Stimulated activated CD4-positive, alpha-beta T cell treated with anti-CD3 and anti-CD28 coated beads, Interleukin-1b, Interleukin-23, amount 100 ng/mL, for 48 hours (primary cell): Measurements from ENCODE around the gene ZFAND2A.
"Not testable (repeated sequence)": the region's sequence is repeated elsewhere in the genome, so short reads cannot be mapped to it uniquely, and the experiment has no call there.

Experiments used
- DNase-seq: peaks from one replicate; pipeline ENCODE4 v3.0.0-alpha.2; 2020

Gene ZFAND2A, protein sequence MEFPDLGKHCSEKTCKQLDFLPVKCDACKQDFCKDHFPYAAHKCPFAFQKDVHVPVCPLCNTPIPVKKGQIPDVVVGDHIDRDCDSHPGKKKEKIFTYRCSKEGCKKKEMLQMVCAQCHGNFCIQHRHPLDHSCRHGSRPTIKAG

DNA sequence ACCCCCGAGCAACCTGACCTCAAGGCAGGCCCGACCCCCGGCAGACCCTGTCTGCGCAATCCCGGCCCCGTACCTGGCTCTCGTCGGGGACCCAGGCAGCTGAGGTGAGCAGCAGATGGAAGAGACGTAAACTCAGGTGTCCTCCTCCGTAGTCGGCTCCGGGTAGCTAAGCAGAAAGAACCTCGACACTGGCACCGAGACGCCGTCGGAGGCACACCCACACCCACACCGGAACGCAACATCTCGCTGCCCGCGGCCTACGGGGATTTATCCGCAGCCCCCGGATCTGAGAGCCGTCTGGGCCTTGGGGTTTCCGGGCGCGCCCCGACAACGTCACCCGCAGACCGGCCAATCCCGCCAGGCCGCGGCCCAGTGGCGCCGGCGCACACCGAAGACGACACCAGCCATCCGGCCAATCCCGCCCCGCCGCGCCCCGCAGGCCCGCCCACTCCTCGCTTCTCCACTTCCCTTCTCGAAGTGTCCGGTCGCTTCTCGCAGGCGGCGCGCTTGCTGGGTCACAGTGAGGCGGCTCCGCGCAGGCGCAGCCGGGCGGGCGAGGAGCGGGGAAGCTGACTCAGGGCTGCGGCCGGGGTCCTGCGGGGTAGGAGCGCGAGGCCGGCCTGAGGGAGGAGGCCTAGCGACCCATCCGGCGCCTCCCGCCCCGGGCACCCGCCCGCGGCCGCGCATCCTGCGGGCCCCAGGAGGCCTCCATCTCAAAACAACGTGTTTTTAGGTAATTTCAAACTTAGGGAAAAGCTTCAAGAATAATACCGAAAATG, at the start of gene ZFAND2A:
Gene ZFAND2A, minus strand, starts transcription at position 306 of the 779 bp plus-strand sequence. CDS start 1,984 bp downstream, outside the sequence.
- peak; percentile 99 for DNase-seq

DNA sequence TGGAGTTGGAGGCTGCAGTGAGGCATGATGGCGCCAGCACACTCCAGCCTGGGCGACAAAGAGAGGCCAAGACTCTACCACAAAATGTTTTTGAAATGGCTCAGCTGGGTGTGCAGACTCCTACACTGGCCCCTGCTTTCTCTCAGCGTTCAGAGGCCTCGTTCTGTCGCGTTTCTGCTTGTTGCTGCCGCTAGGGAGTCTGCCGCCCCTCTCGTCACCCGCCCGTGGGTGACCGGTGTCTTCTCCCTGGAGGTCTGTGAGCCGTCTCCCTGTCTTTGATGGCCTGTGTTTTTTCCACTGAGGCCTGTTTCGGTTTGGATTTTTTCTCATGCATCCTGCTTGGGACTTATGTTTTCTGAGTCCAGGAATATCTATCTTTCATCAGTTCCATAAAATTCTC, 49.1 kb upstream of the ZFAND2A start:
- no peak for DNase-seq

DNA sequence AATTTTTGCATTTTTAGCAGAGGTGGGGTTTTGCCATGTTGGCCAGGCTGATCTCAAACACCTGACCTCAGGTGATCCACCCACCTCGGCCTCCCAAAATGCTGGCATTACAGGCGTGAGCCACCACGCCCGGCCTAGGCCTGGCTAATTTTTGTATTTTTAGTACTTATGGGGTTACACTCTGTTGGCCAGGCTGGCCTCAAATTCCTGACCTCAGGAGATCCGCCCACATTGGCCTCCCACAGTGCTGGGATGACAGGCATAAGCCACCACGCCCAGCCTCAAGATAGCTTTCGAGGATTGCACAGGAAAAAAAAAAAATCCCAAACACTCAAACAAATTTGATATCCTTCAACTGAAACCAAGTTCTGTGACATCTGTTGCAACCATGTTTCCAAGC, 45.7 kb upstream of the ZFAND2A start:
- DNase-seq = not testable (repeated sequence)

DNA sequence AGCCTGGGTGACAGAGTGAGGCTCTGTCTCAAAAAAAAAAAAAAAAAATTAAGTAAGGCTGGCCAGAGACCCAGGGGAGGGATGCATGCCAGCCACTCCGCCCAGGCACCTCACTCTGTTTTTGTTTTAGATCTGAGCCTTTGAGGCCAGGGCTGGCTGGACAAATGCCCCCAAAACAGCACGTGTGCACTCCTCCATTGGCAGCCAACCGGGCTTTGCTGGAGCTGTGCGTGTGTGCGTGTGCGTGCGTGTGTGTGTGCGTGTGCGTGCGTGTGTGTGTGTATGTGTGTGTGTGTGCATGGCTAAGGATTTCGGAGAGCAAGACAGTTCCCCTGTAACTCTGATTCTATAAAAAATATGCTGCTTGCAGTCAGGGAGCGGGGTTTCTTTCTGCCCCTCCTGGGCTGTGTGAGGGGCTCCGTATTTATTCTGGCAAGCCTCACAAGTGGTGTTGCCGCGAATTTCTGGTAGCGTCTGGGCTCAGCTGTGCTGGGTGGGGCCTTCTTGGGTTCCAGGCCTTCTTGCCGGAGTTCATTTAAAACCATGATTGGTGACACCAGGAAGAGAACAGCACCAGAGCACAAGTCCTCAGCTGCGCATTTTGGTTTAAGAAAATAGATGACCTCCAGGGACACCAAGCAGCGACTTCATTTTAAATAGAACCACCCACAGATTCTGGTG, 44.6 kb upstream of the ZFAND2A start:
- DNase-seq = no peak

DNA sequence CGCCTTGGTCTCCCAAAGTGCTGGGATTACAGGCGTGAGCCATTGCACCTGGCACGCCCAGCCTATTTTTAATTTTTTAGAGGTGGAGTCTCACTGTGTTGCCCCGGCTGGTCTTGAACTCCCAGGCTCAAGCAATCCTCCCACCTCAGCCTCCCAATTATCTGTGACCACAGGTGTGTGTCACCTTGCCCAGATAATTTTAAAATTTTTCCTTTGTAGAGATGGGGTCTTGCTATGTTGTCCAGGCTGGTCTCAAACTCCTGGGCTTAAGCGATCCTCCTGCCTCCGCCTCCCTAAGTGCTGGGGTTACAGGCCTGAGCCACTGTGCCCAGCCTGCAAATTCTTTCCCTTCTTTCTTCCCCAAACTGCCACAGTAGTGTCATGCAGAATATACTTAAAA, 42.9 kb upstream of the ZFAND2A start:
- DNase-seq = not testable (repeated sequence)

DNA sequence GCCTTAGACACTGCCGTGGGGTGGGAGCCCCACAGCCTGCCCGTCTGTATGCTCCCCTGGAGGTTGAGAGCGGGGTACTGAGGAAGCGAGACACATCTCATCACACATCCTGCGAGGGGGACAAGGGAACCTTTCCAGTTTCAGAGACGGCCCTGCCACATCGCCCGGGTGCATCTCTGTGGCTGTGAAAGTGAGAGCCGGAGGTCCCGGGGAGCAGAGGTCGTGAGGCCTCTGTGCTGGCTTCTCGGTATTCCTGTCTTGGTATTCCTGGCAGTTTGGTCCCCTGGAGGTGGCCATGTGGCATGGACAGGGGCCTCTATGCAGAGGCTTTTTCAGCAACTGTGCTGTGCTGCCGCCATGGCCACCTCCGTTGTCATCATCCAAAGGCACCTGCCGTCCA, 41.9 kb upstream of the ZFAND2A start:
- no peak for DNase-seq

DNA sequence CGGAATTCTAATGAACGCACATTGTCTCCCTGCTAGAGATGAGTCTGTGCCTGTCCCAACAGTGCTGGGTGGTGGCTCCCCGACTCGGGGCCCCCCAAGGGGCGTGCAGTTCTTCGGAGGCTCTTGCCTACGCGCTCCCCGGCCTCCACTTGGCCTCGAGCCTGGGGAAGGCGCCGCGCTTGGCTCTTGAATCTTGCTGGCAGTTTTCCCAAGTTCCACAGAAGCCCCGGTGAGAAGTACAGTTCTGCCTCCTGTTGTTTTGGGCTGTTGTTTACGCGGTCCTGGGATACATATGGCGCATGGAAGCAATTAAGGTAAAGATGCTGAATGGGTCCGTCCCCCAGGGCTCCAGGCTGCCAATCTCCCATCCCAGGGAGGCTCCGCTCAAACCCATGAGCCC, 40.0 kb upstream of the ZFAND2A start:
- DNase-seq = no peak

DNA sequence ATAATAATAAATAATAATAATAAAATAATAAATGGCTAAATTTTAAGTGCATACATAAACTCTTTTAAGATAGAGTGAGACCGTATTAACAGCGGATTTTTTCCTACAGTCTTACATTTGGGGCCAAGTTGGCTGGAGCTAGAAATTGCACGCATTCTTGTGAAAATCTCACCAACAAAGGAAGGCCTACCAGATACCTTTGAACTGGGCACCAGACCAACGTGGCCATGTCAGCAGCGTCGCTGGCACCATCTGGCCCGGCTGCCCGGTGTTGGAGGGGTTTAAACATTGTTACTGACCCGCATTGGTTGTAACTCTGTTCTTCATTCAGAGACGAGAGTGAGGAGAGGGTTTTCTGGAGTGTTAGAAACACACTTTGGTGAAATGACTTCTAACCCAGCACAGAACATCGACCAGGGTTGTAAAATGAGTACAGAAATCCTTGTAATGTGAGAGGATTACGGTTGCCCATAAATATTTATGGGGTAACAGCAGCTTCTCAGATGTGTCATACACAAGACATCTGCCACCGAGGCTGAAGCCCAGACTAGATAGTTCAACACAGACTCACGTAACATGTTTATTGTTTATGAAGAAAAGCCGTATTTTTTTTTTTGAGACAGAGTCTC, 38.1 kb upstream of the ZFAND2A start:
- no peak for DNase-seq

DNA sequence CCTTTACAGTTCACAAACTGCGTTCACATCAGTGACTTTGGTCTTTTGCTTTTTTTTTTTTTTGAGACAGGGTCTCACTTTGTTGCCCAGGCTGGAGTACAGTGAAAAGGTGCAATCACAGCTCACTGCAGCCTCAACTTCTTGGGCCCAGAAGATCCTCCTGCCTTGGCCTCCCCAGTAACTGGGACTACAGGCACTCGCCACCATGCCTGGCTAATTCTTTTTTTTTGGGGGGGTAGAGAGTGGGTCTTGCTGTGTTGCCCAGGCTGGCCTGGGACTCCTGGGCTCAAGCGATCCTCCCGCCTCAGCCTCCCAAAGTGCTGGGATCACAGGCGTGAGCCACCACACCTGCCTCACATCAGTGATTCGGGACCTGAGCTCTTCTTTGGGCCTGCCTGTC, 37.0 kb upstream of the ZFAND2A start:
- DNase-seq = no peak

DNA sequence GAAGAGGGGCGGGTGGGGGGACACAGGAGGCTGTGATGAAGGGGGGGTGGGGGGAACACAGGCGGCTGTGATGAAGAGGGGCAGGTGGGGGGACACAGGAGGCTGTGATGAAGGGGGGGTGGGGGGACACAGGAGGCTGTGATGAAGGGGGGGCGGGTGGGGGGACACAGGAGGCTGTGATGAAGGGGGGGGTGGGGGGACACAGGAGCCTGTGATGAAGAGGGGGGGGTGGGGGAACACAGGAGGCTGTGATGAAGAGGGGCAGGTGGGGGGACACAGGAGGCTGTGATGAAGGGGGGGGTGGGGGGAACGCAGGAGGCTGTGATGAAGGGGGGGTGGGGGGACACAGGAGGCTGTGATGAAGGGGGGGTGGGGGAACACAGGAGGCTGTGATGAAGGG, 36.4 kb upstream of the ZFAND2A start:
- not testable (repeated sequence) for DNase-seq

DNA sequence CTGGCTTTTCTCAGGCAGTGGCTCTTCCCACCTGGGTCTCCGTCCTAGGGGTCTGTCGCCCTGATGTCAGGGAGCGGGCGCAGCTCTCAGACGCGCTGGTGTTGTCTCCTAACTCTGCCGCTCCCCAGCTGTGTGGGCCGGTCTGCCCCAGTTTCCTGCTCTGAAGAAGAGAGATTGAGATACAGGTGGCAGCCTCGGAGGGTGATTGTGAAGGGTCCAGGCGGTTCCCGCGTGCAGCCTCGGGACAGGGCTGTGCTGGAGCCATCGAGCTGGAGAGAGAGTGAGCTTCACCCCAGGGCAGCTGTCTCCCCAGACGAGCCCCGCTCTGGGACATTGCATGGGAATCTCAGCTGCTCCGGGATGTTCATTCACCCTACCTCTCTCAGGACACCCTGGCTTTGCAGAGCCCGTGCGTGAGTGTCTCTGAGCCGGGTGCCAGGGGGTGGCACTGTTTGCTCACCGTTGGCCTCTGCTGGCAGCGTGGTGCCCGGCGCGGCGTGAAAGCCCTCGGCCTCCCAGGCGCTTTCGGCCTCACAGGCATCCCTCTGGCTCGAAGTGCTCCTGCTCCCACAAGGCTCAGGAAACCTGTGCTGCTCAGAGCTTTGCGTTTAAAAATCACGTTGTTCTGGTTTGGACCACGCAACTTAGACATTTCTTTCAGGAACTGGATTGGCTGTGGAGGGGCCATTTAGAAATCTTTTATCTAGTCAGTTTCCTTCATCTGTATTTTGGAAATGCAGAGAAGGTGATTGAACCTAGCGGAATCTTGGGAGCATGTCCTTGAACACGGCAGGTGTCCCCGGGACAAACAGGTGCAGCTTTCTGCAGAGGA, 33.8 kb upstream of the ZFAND2A start:
- no peak for DNase-seq

DNA sequence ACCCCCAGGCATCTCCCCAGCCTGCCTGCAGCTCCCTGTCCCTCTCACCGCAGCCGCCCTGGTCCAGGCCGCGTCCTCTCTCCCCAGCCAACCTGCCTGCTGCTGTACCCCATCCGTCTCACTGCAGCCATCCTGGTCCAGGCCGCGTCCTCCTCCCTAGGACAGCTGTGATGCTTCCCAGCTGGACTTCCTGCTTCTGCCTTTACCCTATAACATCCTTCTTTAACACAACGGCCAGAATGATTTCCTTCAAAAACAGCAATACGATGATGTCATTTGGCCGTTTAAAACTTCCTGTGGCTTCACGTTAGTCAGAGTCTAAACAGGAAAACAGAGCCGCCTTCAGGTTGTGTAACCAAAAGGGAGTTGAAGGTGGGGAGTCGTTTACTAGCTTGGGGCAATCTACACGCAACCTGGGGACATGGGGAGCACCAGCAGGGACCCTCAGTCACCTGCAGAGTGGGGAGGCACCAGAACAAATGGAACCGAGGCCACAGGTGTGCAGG, 32.2 kb upstream of the ZFAND2A start:
- DNase-seq = no peak

DNA sequence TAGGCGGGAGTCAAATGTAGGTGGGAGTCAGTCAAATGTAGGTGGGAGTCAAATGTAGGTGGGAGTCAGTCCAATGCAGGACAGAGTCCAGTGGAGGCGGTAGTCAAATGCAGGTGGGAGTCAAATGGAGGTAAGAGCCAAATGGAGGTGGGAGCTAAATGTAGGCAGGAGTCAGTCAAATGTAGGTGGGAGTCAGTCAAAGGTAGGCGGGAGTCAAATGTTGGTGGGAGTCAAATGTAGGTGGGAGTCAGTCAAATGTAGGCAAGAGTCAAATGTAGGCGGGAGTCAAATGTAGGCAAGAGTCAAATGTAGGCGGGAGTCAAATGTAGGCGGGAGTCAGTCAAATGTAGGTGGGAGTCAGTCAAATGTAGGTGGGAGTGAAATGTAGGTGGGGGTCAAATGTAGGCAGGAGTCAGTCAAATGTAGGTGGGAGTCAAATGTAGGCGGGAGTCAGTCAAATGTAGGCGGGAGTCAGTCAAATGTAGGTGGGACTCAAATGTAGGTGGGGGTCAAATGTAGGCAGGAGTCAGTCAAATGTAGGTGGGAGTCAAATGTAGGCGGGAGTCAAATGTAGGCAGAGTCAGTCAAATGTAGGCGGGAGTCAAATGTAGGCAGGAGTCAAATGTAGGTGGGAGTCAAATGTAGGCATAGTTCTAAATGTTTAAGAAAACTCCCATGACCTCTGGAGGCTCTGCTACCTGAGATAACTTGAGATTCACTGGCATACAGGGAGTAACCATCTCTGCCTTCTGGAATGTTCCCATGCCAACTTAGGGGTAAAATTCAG, 30.2 kb upstream of the ZFAND2A start:
- DNase-seq = no peak

DNA sequence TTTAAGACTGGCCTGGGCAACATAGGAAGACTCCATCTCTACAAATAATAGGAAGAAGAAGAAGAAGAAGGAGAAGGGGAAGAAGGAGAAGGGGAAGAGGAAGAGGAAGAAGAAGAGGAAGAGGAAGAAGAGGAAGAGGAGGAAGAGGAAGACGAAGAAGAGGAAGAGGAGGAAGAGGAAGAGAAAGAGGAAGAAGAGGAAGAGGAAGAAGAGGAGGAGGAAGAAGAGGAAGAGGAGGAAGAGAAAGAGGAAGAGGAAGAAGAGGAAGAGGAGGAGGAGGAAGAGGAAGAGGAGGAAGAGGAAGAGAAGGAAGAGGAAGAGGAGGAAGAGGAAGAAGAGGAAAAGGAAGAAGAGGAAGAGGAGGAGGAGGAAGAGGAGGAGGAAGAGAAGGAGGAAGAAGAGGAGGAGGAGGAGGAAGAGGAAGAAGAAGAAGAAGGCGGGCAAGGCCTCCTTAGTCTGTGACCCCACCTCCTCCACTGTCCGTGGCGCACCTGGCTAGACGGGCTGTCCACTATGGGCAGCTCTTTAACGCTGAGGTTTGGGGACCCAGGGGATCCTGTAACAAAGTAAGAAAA, 28.8 kb upstream of the ZFAND2A start:
- DNase-seq = no peak

DNA sequence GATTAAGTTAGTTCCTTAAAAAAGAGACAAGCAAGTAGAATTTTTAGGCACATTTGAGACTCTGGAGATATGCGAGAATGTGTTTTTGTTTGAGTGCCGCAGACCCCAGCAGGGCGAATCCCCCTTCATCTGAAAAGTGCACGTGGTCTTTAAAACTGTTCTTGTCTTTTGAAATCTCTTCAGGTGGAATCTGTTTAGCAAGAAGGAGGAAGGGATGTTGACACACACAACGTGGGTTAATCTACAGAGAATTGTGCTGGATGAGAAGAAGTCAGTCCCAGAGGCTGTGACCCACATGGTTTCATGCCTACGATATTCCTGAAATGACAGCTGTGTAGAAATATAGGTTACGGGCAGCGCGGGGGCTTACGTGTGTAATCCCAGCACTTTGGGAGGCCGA, 27.1 kb upstream of the ZFAND2A start:
- no peak for DNase-seq

DNA sequence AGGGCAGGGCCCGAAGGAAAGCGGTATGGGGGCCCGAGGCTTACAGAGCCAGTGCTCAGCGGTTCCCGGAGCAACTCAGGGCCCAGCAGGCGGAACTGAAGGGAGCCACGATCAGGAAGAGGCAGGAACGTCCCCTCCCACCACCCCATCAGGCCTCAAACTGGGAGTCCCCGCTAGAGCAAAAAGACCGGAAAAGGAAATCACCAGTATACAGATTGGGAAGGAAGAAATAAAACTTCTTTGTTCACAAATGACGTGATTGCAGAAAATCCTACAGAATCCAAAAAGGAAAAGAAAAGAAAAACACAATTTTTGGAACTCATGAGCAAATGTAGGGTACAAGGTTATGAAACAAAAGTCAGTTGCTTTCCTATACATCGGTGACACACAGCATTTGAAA, 21.6 kb upstream of the ZFAND2A start:
- DNase-seq = no peak

DNA sequence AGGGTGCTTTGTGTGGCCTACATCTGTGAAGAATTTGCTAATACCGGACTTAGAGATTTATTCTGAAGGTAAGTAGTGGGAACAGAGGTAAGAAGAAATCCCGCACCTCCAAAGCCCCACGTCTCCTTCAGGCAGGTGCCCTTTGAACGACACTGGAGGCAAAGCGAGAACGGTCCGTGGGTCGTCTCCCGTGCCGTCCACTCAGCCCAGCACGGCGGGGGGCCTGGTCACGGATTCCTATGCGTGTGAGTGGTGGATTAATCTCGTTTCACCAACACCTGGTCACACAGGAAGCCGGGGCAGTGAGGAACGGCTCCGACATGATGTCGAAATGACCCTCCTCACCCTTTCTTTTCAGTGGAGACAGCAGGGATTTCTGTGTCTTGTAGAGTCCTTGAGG, 21.0 kb upstream of the ZFAND2A start:
- DNase-seq = no peak

DNA sequence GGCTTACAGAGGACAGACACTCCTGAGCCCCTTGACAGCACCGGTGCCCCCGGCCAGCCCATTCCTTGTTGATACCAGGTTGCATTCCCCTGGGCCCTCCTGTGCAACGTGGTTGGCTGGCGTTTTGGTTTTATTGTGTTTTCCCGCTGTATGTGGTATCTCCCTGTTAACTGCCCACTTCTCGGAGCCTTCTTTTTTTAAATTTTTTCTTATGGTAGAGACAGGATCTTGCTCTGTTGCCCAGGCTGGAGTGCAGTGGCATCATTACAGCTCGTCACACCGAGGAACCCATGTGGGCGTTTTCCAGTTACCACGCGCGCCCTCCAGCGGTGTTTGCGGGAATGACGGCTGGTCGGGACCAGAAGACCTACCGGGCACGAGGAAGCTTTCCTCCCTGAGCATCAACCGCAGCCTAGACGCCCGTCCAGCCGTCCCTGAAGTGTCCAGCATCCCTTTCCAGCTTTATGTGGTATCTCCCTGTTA, 16.9 kb upstream of the ZFAND2A start:
- DNase-seq = peak; percentile 91

DNA sequence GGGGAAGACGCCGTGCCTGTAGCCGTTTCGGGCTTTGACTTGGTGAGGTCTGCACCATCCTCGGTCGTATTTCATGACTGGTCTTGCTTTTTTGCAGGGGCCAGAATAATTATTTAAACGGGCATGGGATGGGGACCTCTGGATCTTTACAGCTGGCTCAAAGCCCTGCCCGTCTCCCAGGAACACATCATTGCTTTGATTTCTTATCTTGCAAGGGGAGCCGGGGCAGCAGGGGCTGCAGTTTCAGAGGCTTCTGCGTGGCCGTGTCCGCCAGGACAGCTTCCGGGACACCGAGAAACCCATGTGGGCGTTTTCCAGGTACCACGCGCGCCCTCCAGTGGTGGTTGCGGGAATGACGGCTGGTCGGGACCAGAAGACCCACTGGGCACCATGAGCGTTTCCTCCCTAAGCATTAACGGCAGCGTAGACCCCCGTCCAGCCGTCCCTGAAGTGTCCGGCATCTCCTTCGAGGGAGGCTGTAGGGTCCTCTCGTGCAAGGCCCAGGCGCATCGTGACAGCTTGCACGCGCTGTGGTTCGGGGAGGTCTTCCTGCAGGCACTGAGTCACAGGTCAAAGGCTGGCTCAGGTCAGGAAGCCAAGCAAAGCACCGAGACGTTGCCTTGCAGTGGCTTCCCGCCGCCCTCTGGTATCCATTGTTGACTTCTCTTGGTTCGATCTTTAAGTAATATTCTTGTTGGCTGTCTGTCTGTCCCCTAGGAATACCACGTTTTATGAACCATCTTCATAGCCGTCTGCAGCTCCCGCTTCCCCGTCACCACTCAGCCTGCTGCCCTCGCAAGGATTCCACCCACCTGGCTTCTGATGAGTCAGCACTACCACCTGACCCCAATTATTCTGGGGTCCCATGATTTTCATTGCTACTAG, 16.2 kb upstream of the ZFAND2A start:
- peak; percentile 87 for DNase-seq

DNA sequence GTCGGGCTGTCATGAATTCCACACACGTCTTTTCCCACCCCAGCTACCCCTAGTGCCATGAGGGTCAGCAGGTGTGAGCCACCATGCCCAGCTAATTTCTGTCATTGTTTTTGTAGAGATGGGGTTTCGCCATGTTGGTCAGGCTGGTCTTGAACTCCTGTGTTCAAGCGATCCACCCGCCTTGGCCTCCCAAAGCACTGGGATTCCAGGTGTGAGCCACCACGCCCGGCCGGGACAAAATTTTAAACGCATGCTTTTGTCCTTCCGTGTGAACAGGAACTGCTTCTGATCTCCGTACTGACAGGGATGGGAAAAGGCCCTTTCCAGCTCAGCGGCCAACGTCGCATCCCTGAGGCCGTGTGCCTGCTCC, 15.6 kb upstream of the ZFAND2A start:
- no peak for DNase-seq
